Pons (tissue), 1 donor: ENCODE results near the gene HCAR2.
"Not testable (repeated sequence)": the region's sequence is repeated elsewhere in the genome, so short reads cannot be mapped to it uniquely, and the experiment has no call there.

ENCODE experiments used
- DNase-seq: peaks from one replicate; pipeline ENCODE4 v3.0.0-alpha.2; 2016; ENCODE audit warnings: low spot score

Gene HCAR2

GRCh38 chr12:122665349-122665748 lies 37.8 kb downstream of the HCAR2 start:
- no peak for DNase-seq

GRCh38 chr12:122661938-122662337 lies 41.2 kb downstream of the HCAR2 start:
- DNase-seq = no peak

- no peak for DNase-seq
These were observed 41.9 kb downstream of the HCAR2 start for GRCh38 chr12:122661246-122661645.

GRCh38 chr12:122659579-122659978 lies 43.6 kb downstream of the HCAR2 start:
- no peak for DNase-seq

- no peak for DNase-seq
These were observed 46.9 kb downstream of the HCAR2 start for GRCh38 chr12:122656298-122656697.

GRCh38 chr12:122653291-122653690 lies 49.9 kb downstream of the HCAR2 start:
- DNase-seq = not testable (repeated sequence)

GRCh38 chr12:122651520-122652224 lies 51.5 kb downstream of the HCAR2 start:
- no peak for DNase-seq
